Fibroblast of lung (primary cell): ENCODE data around the gene DOP1B. TPM values are rescaled to one million over a fixed set of nuclear protein-coding genes. Genes with fewer than 3 reads are reported as not detected.

Experiments used
- DNase-seq, 2 donors: peaks; one replicate each; pipeline versions ENCODE4 v3.0.0 to v3.0.0-alpha.2; 2010; ENCODE audit warnings: low read depth in 2 of 2
- H2AFZ ChIP-seq: 2 replicates; pipeline ENCODE4 v1.5.1; 2012; ENCODE audit warnings: low read length, control low read depth, inconsistent platforms
- H3K27ac ChIP-seq: 2 replicates; pipeline ENCODE4 v1.5.1; 2011; ENCODE audit warnings: low read length, control low read depth; ENCODE audit not compliant: insufficient read depth
- H3K27me3 ChIP-seq: 2 replicates; pipeline ENCODE4 v1.5.1; 2011; ENCODE audit warnings: mild to moderate bottlenecking, low read length; ENCODE audit not compliant: control insufficient read depth, insufficient read depth
- H3K36me3 ChIP-seq: 2 replicates; pipeline ENCODE4 v1.5.1; 2011; ENCODE audit warnings: low read length; ENCODE audit not compliant: control insufficient read depth, insufficient read depth
- H3K4me1 ChIP-seq: 2 replicates; pipeline ENCODE4 v1.5.1; 2011; ENCODE audit warnings: low read length; ENCODE audit not compliant: control insufficient read depth, insufficient read depth; ENCODE audit errors: extremely low read depth
- H3K4me2 ChIP-seq: 2 replicates; pipeline ENCODE4 v1.5.1; 2011; ENCODE audit warnings: low read length, control low read depth; ENCODE audit not compliant: insufficient read depth; ENCODE audit errors: extremely low read depth
- H3K4me3 ChIP-seq, 4 experiments: fragments of 200-600 bp in 1 of 4; sonication (generic) in 1 of 4; replicated peaks in 1 of 4; 2 replicates each; pipeline ENCODE4 v1.5.1; 2011 to 2016; ENCODE audit warnings: low read length in 4 of 4, low read depth in 3 of 4, mild to moderate bottlenecking in 3 of 4, control low read depth in 2 of 4, inconsistent platforms in 1 of 4, mixed read lengths in 1 of 4; ENCODE audit not compliant: insufficient read depth in 1 of 4; ENCODE audit errors: control extremely low read depth in 1 of 4
- H3K79me2 ChIP-seq: 2 replicates; pipeline ENCODE4 v1.5.1; 2012; ENCODE audit warnings: mild to moderate bottlenecking, low read length, inconsistent platforms; ENCODE audit not compliant: control insufficient read depth, insufficient read depth
- H3K9ac ChIP-seq: 2 replicates; pipeline ENCODE4 v1.5.1; 2011; ENCODE audit warnings: mild to moderate bottlenecking, low read length, control low read depth; ENCODE audit not compliant: insufficient read depth
- H3K9me3 ChIP-seq: 2 replicates; pipeline ENCODE4 v1.5.1; 2012; ENCODE audit warnings: low read depth, low read length; ENCODE audit not compliant: control insufficient read depth, insufficient read depth
- H4K20me1 ChIP-seq: 2 replicates; pipeline ENCODE4 v1.5.1; 2011; ENCODE audit warnings: low read length; ENCODE audit not compliant: control insufficient read depth, insufficient read depth; ENCODE audit errors: extremely low read depth
- EZH2 ChIP-seq: IDR thresholded peaks from 2 replicates; pipeline ENCODE4 v1.5.1; 2012; ENCODE audit warnings: low read length, control low read depth, mild to moderate bottlenecking; ENCODE audit errors: missing control alignments
- polyA plus RNA-seq, 2 donors: library from polyadenylated mRNA; depleted of rRNA in 1 of 2; stranded (reverse) in 1 of 2; unstranded in 1 of 2; fragments of >200 nt; gene quantifications; 2 replicates each; pipeline ENCODE4 v1.2.1, GENCODE V29; 2011 to 2012; ENCODE audit warnings: missing spikeins in 1 of 2
- total RNA-seq: library from RNA; depleted of rRNA; stranded (reverse); fragments of >200 nt; gene quantifications from 2 replicates; pipeline ENCODE4 v1.2.1, GENCODE V29; 2014
- TF ChIP-seq, protein P1 (sequence below), 2 donors: IDR thresholded peaks in 1 of 2; conservative IDR thresholded peaks in 1 of 2; 1 replicate in 1 of 2; 2 replicates in 1 of 2; pipeline ENCODE4 v1.5.1; 2011 to 2012; ENCODE audit warnings: low read length in 2 of 2, control low read depth in 1 of 2, inconsistent platforms in 1 of 2, low read depth in 1 of 2, mild to moderate bottlenecking in 1 of 2

DOP1B gene
- total and polyA plus RNA-seq, 2 donors (not counting 1 experiment from before 2014, with no cell fraction given): 6.1 to 18.3 TPM

DNA sequence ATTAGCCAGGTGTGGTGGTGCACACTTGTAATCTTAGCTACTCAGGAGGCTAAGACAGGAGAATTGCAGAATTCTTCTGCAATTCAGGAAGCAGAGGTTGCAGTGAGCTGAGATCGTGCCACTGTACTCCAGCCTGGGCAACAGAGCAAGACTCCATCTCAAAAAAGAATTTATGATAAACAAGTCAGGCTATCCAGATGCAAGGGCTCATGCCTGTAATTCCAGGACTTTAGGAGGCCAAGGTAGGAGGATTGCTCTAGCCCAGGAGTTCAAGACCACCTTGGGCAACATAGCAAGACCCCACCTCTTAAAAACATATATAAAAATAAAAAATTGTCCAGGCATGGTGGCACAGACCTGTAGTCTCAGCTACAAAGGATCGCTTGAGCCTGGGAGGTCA lies 32.2 kb upstream of the DOP1B start:
- Histone ChIP-seq H3K79me2 (no peaks in the 10 kb centered on the region), H3K4me3 (no peak overlapping the region), H3K27me3 (no peaks in the 10 kb centered on the region), H2AFZ (no peak overlapping the region), H3K27ac (no peak overlapping the region), H3K4me2 (no peak overlapping the region), H3K36me3 (no peaks in the 10 kb centered on the region), H3K9me3 (no peaks in the 10 kb centered on the region), H3K4me1 (peaks cover 3% of the 10 kb centered on the region), H3K9ac (no peak overlapping the region), H4K20me1 (no peaks in the 10 kb centered on the region)
- no peak for TF ChIP-seq EZH2
- TF ChIP-seq, protein P1, sequence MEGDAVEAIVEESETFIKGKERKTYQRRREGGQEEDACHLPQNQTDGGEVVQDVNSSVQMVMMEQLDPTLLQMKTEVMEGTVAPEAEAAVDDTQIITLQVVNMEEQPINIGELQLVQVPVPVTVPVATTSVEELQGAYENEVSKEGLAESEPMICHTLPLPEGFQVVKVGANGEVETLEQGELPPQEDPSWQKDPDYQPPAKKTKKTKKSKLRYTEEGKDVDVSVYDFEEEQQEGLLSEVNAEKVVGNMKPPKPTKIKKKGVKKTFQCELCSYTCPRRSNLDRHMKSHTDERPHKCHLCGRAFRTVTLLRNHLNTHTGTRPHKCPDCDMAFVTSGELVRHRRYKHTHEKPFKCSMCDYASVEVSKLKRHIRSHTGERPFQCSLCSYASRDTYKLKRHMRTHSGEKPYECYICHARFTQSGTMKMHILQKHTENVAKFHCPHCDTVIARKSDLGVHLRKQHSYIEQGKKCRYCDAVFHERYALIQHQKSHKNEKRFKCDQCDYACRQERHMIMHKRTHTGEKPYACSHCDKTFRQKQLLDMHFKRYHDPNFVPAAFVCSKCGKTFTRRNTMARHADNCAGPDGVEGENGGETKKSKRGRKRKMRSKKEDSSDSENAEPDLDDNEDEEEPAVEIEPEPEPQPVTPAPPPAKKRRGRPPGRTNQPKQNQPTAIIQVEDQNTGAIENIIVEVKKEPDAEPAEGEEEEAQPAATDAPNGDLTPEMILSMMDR (conservative IDR thresholded peaks at IDR 0.05 in 1 of 2, IDR thresholded peaks at IDR 0.05 in 1 of 2; ENCODE audit: low read depth in 1 of 2, low read length in 2 of 2): no peak
- no peak for DNase-seq

DNA sequence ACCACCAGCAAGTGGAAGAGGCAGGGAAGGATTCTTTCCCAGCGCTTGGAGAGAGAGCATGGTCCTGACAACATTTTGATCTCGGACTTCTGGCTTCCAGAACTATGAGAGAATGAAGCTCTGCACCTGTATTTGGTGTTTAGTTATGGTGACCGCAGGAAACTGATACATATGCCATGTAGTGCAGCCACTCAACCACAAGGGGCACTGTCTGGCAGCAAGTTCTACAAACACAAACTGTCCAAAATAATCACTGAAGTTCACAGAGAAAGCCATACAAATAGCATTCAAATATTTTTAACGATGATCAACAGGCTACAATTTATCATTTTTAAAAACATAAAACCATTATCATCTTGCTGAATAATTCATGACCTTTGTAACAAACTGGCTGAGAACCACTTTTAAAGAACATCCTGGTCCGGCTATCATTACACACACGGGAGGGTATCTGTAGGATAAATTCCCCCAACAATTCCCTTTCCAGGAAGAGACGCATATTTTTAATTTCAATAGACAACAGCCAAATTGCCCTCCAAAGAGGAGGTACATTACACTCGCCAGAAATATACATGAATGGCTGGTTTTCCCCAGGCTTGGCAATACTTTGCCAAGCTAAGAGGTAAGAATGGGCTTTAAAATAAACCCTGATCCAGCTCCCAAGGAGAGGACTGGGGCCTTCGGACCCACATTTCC lies 31.0 kb upstream of the DOP1B start:
- Histone ChIP-seq H3K4me3 (no peak overlapping the region), H2AFZ (no peak overlapping the region), H3K9me3 (no peaks in the 10 kb centered on the region), H3K79me2 (no peaks in the 10 kb centered on the region), H3K27me3 (no peaks in the 10 kb centered on the region), H3K9ac (no peak overlapping the region), H3K27ac (no peak overlapping the region), H3K36me3 (no peaks in the 10 kb centered on the region), H3K4me1 (peaks cover 3% of the 10 kb centered on the region), H4K20me1 (no peaks in the 10 kb centered on the region), H3K4me2 (no peak overlapping the region)
- TF ChIP-seq EZH2: no peak
- TF ChIP-seq, protein P1 (conservative IDR thresholded peaks at IDR 0.05 in 1 of 2, IDR thresholded peaks at IDR 0.05 in 1 of 2; ENCODE audit: low read depth in 1 of 2, low read length in 2 of 2): peak; percentile 86 to 98
- DNase-seq: peak; percentile 60 to 65

DNA sequence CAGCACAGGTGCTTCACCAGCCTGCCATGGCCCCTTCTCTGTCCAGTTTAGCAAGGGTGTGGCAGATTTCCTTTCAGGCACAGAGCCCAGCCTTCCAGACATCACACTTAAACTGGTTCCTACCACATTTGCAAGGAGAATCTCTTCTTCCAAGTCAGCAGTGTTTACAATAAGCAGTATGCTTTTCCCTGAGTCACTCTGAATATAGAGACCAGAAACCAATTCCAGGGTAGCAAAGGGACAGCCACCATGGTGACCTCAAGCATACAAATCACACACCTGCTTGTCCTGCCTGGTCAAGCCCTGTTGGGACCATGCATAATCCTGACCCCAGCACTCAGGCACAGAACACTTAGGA lies 30.4 kb upstream of the DOP1B start:
- no peak overlapping the region for H3K4me2 ChIP-seq
- TF ChIP-seq EZH2: no peak
- TF ChIP-seq, protein P1 (conservative IDR thresholded peaks at IDR 0.05 in 1 of 2, IDR thresholded peaks at IDR 0.05 in 1 of 2; ENCODE audit: low read depth in 1 of 2, low read length in 2 of 2): no peak
- H3K4me1 ChIP-seq: peaks cover 3% of the 10 kb centered on the region
- no peak overlapping the region for H3K4me3 ChIP-seq
- no peaks in the 10 kb centered on the region for H3K79me2 ChIP-seq
- no peak overlapping the region for H2AFZ ChIP-seq
- no peaks in the 10 kb centered on the region for H3K36me3 ChIP-seq
- DNase-seq: peak in 1 of 2 donors; percentile 42
- H3K9ac ChIP-seq: no peak overlapping the region
- H3K9me3 ChIP-seq: no peaks in the 10 kb centered on the region
- no peak overlapping the region for H3K27ac ChIP-seq
- no peaks in the 10 kb centered on the region for H3K27me3 ChIP-seq
- no peaks in the 10 kb centered on the region for H4K20me1 ChIP-seq
